Smooth muscle cell (in vitro differentiated cells): Measurements from ENCODE around the gene RCBTB2. TPM values are rescaled to one million over a fixed set of nuclear protein-coding genes. Genes with fewer than 3 reads are reported as not detected.

Experiments used
- DNase-seq: peaks from one replicate; lab custom pipeline; 2025; ENCODE audit not compliant: unreplicated experiment; lab: John Stamatoyannopoulos, UW
- H2AFZ ChIP-seq: fragments of 200-600 bp; sonication (generic); 2 replicates; pipeline ENCODE4 v1.6.0; 2016; ENCODE audit warnings: antibody characterized with exemption, low read depth, mild to moderate bottlenecking
- H3F3A ChIP-seq: fragments of 200-600 bp; sonication (generic); 2 replicates; pipeline ENCODE4 v1.6.0; 2017; ENCODE audit warnings: antibody characterized with exemption, low read depth
- H3K27ac ChIP-seq: fragments of 200-600 bp; sonication (generic); 2 replicates; pipeline ENCODE4 v1.5.1; 2016; ENCODE audit warnings: low read depth, mild to moderate bottlenecking
- H3K27me3 ChIP-seq: fragments of 200-600 bp; sonication (generic); 2 replicates; pipeline ENCODE4 v1.6.1; 2016; ENCODE audit warnings: low read depth, mild to moderate bottlenecking
- H3K36me3 ChIP-seq: fragments of 200-600 bp; sonication (generic); 2 replicates; pipeline ENCODE4 v1.5.1; 2016; ENCODE audit warnings: low read depth
- H3K4me1 ChIP-seq: fragments of 200-600 bp; sonication (generic); 2 replicates; pipeline ENCODE4 v1.5.1; 2016; ENCODE audit warnings: low read depth
- H3K4me2 ChIP-seq: fragments of 200-600 bp; sonication (generic); 2 replicates; pipeline ENCODE4 v1.6.0; 2016; ENCODE audit warnings: mild to moderate bottlenecking
- H3K4me3 ChIP-seq: fragments of 200-600 bp; sonication (generic); 2 replicates; pipeline ENCODE4 v1.5.1; 2016; ENCODE audit warnings: mild to moderate bottlenecking
- H3K79me2 ChIP-seq: fragments of 200-600 bp; sonication (generic); 2 replicates; pipeline ENCODE4 v1.6.0; 2016; ENCODE audit warnings: low read depth, mild to moderate bottlenecking
- H3K9ac ChIP-seq: fragments of 200-600 bp; sonication (generic); 2 replicates; pipeline ENCODE4 v1.6.0; 2016; ENCODE audit warnings: low read depth
- H3K9me3 ChIP-seq: fragments of 200-600 bp; sonication (generic); replicated peaks from 2 replicates; pipeline ENCODE4 v1.5.1; 2016; ENCODE audit warnings: low read depth
- H4K20me1 ChIP-seq: fragments of 200-600 bp; sonication (generic); 2 replicates; pipeline ENCODE4 v1.6.0; 2016; ENCODE audit warnings: low read depth
- WGBS: methylation state at CpG from one replicate; pipeline ENCODE4 v1.1.7; 2016; ENCODE audit warnings: low lambda C conversion rate; 5-methylcytosine and 5-hydroxymethylcytosine counted together
- polyA plus RNA-seq: library from polyadenylated mRNA; unstranded; fragments of >200 nt; fragmentation: Nextera tagmentation; extraction: Ambion mirVana; gene quantifications from 2 replicates; pipeline ENCODE4 v1.2.1, GENCODE V29; 2016
- total RNA-seq: library from RNA; depleted of rRNA; stranded (reverse); fragments of >200 nt; gene quantifications from 2 replicates; pipeline ENCODE4 v1.2.3, GENCODE V29; 2014
- TF ChIP-seq, protein P1 (sequence below): fragments of 200-600 bp; sonication (generic); IDR thresholded peaks from 2 replicates; pipeline ENCODE4 v1.5.1; 2017; ENCODE audit warnings: borderline replicate concordance, mild to moderate bottlenecking, antibody characterized with exemption; ENCODE audit not compliant: insufficient read depth, poor library complexity, severe bottlenecking

RCBTB2 gene
- total and polyA plus RNA-seq, 2 experiments from 2014 or later: 3.7 to 5.0 TPM

DNA sequence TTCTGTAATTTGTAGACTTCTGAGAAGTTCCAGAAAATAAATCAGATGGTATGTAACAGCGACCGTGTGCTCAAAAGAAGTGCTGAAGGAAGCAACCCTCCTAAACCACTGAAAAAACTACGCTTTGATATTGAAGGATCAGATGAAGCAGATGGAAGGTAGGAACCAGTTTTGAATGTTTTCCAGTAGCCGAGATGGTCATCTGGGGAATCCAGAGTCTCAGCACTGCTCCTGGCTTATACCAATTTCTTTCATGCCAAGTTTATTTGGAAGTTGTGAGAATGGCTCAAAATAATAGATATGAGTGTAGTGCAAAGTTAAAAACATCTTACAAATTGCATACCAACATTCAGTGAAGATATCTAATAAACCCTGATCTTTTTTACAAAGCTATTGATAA, 56.2 kb downstream of the RCBTB2 start:
- 73% methylated on average over 4 of the region's 4 CpGs for WGBS

DNA sequence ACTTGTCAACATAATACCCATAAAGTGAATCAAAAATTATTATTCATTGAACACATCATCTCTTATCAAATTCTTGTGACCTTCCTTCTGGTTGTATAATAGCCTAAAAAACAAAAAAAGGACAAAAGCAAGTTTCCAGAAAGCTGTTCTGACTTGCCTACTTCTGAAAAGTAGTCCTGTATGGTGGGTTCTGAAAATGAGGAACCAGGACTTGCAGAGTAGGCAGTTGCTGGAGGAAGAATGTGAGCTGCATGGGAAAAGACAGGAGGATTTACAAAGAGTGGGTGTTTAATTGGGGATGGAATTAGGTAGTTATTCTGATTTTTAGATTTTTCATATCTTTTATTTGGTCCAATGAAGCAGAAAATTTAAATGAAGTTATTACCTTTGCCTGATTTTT, 56.7 kb downstream of the RCBTB2 start:
- Histone ChIP-seq H3F3A (no peaks in the 10 kb centered on the region), H3K4me2 (no peak overlapping the region), H3K4me3 (no peak overlapping the region), H3K36me3 (peaks cover 4% of the 10 kb centered on the region), H4K20me1 (no peaks in the 10 kb centered on the region), H3K27me3 (no peaks in the 10 kb centered on the region), H3K27ac (no peak overlapping the region), H2AFZ (no peak overlapping the region), H3K9ac (no peak overlapping the region), H3K9me3 (no peaks in the 10 kb centered on the region), H3K4me1 (no peaks in the 10 kb centered on the region), H3K79me2 (no peaks in the 10 kb centered on the region)
- DNase-seq: no peak
- TF ChIP-seq, protein P1, sequence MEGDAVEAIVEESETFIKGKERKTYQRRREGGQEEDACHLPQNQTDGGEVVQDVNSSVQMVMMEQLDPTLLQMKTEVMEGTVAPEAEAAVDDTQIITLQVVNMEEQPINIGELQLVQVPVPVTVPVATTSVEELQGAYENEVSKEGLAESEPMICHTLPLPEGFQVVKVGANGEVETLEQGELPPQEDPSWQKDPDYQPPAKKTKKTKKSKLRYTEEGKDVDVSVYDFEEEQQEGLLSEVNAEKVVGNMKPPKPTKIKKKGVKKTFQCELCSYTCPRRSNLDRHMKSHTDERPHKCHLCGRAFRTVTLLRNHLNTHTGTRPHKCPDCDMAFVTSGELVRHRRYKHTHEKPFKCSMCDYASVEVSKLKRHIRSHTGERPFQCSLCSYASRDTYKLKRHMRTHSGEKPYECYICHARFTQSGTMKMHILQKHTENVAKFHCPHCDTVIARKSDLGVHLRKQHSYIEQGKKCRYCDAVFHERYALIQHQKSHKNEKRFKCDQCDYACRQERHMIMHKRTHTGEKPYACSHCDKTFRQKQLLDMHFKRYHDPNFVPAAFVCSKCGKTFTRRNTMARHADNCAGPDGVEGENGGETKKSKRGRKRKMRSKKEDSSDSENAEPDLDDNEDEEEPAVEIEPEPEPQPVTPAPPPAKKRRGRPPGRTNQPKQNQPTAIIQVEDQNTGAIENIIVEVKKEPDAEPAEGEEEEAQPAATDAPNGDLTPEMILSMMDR: no peak

More for the DNA sequence above, 56.2 kb downstream of the RCBTB2 start:
- no peaks in the 10 kb centered on the region for H3K4me1 ChIP-seq
- no peaks in the 10 kb centered on the region for H3K9me3 ChIP-seq
- H3K36me3 ChIP-seq: peaks cover 4% of the 10 kb centered on the region
- H3K79me2 ChIP-seq: no peaks in the 10 kb centered on the region
- H3K9ac ChIP-seq: no peak overlapping the region
- H3F3A ChIP-seq: no peaks in the 10 kb centered on the region
- no peaks in the 10 kb centered on the region for H3K27me3 ChIP-seq
- H4K20me1 ChIP-seq: no peaks in the 10 kb centered on the region
- H2AFZ ChIP-seq: no peak overlapping the region
- H3K27ac ChIP-seq: no peak overlapping the region
- no peak overlapping the region for H3K4me2 ChIP-seq
- DNase-seq: no peak
- H3K4me3 ChIP-seq: no peak overlapping the region
- TF ChIP-seq, protein P1: no peak

DNA sequence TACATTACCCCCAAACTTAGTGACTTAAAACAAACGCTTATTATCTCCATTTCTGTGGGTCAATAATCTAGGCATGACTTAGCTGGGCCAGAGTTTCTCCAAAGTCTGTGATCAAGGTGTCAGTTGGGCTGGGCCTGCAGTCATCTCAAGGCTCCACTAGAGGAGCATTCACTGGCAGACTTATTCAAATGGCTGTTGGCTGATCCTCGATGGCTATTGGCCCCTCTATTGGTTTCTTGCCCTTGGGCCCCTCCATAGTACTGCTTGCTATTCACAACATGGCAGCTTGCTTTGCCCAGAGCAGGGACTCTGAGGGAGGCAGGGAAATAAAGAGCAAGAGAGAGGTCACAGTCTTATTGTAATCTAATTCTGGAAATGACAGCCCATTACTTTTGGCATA, 57.6 kb downstream of the RCBTB2 start:
- Histone ChIP-seq H3K4me3 (no peak overlapping the region), H3K79me2 (no peaks in the 10 kb centered on the region), H3F3A (no peaks in the 10 kb centered on the region), H3K27me3 (no peaks in the 10 kb centered on the region), H3K4me2 (no peak overlapping the region), H3K9me3 (no peaks in the 10 kb centered on the region), H3K4me1 (no peaks in the 10 kb centered on the region), H3K27ac (no peak overlapping the region), H4K20me1 (no peaks in the 10 kb centered on the region), H2AFZ (no peak overlapping the region), H3K9ac (no peak overlapping the region), H3K36me3 (peaks cover 4% of the 10 kb centered on the region)
- no peak for DNase-seq
- TF ChIP-seq, protein P1: no peak
- WGBS: 98% methylated on average over 2 of the region's 2 CpGs

DNA sequence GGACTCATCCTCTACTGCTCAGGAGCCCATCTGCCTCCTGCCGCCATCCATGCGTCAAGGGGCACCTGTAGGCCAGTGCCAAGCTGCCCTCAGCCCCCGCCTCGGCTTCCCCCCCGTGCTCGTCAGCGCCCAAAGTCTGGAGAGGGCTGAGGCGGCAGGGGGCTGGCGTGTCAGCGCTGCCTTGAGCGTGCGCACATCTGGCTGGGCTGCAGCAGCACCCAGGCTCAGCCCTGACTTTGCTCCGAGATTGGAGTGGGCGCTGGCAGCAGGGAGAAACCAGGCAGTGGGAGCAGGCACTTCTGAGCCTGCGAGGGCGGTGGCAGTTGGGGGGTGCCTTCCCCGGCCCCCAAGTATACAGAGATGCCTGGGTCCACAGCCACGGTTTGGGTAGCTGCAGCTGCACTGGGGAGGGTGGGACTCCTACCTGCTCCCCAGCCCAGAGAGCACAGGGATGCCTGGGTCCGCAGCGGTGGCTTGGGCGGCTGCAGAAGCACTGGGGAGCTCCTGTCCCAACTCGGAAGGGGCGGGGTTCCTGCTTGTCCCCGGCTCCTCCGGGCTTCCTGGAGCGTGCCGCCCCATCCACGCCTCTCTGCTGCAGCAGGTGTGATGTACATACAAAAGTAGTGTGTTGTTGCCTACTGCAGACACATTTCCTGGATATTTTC, 75.2 kb downstream of the RCBTB2 start:
- Histone ChIP-seq H4K20me1 (no peaks in the 10 kb centered on the region), H3K36me3 (peaks cover 12% of the 10 kb centered on the region), H3K4me2 (no peak overlapping the region), H3K4me3 (no peak overlapping the region), H3K9ac (no peak overlapping the region), H3K27me3 (no peaks in the 10 kb centered on the region), H3K9me3 (no peaks in the 10 kb centered on the region), H3K79me2 (no peaks in the 10 kb centered on the region), H3K27ac (no peak overlapping the region), H3F3A (no peaks in the 10 kb centered on the region), H2AFZ (no peak overlapping the region), H3K4me1 (no peaks in the 10 kb centered on the region)
- TF ChIP-seq, protein P1: no peak
- 97% methylated on average over 28 of the region's 28 CpGs for WGBS
- DNase-seq: no peak
